Neural crest cell (in vitro differentiated cells): ENCODE results near the gene TMEM179B. TPM values are rescaled to one million over a fixed set of nuclear protein-coding genes. Genes with fewer than 3 reads are reported as not detected.
"Not testable (repeated sequence)": the region's sequence is repeated elsewhere in the genome, so short reads cannot be mapped to it uniquely, and the experiment has no call there.

Source experiments
- DNase-seq: peaks from one replicate; pipeline ENCODE4 v3.0.0; 2021; ENCODE audit warnings: low read depth, mixed read lengths, low spot score
- H3K27ac Mint-ChIP-seq: one replicate; pipeline ENCODE4 v1.8.0; 2021; ENCODE audit warnings: mild to moderate bottlenecking, mixed read lengths; ENCODE audit not compliant: unreplicated experiment
- H3K27me3 Mint-ChIP-seq: 2 replicates; pipeline ENCODE4 v1.8.0; 2021; ENCODE audit warnings: low read depth, mild to moderate bottlenecking, mixed read lengths
- H3K36me3 Mint-ChIP-seq: 2 replicates; pipeline ENCODE4 v1.8.0; 2021; ENCODE audit warnings: low read depth, mild to moderate bottlenecking, mixed read lengths
- H3K4me1 Mint-ChIP-seq: 2 replicates; pipeline ENCODE4 v1.8.0; 2021; ENCODE audit warnings: mixed read lengths
- H3K4me3 Mint-ChIP-seq: one replicate; pipeline ENCODE4 v1.8.0; 2021; ENCODE audit warnings: mild to moderate bottlenecking, mixed read lengths
- H3K9me3 Mint-ChIP-seq: 2 replicates; pipeline ENCODE4 v1.8.0; 2021; ENCODE audit warnings: mixed read lengths
- CTCF ChIP-seq: fragments of 200-600 bp; sonication (generic); conservative IDR thresholded peaks from 2 replicates; pipeline ENCODE4 v1.5.0; 2021; ENCODE audit warnings: antibody characterized with exemption, mild to moderate bottlenecking
- total RNA-seq: library from RNA; stranded (reverse); gene quantifications from 2 replicates; pipeline ENCODE4 v1.2.1, GENCODE V29; 2021

The TMEM179B gene
- total RNA-seq, 1 donor from 2014 or later = 20.0 TPM

DNA sequence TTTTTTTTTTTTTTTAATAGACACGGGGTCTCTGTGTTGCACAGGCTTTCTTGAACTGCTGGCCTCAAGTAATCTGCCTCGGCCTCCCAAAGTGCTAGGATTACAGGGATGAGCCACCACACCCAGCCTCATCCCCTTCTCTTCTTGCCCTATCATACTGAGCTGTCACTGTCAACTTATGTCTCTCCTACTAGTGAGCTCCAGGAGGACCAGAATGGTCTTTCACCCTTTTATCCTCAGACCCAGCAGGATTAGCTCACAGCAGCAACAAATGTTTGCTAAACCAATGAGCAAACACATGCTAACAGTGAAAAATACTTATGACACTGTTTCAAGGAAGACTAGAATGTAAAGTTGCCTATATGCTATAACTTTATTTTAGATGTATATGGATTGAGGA, 24.5 kb downstream of the TMEM179B start:
- Mint-ChIP-seq H3K4me1 (peaks cover under 1% of the 10 kb centered on the region), H3K27ac (no peak overlapping the region), H3K27me3 (no peaks in the 10 kb centered on the region), H3K36me3 (no peaks in the 10 kb centered on the region), H3K4me3 (peak overlapping the region; percentile 2), H3K9me3 (no peaks in the 10 kb centered on the region)
- DNase-seq = no peak
- no peak for TF ChIP-seq CTCF

GRCh38 chr11:62816557-62816956, 29.4 kb downstream of the TMEM179B start:
- no peaks in the 10 kb centered on the region for H3K27me3 Mint-ChIP-seq
- H3K9me3 Mint-ChIP-seq = no peaks in the 10 kb centered on the region
- H3K36me3 Mint-ChIP-seq = no peaks in the 10 kb centered on the region
- no peak for TF ChIP-seq CTCF
- H3K27ac Mint-ChIP-seq = no peak overlapping the region
- H3K4me1 Mint-ChIP-seq = no peaks in the 10 kb centered on the region
- H3K4me3 Mint-ChIP-seq = no peak overlapping the region
- DNase-seq = no peak

- H3K4me1 Mint-ChIP-seq = no peaks in the 10 kb centered on the region
- no peaks in the 10 kb centered on the region for H3K36me3 Mint-ChIP-seq
- no peaks in the 10 kb centered on the region for H3K27me3 Mint-ChIP-seq
- no peak overlapping the region for H3K4me3 Mint-ChIP-seq
- no peak overlapping the region for H3K27ac Mint-ChIP-seq
- no peak for TF ChIP-seq CTCF
- no peaks in the 10 kb centered on the region for H3K9me3 Mint-ChIP-seq
- DNase-seq = no peak
Observed at GRCh38 chr11:62817129-62817528, 29.9 kb downstream of the TMEM179B start.

DNA sequence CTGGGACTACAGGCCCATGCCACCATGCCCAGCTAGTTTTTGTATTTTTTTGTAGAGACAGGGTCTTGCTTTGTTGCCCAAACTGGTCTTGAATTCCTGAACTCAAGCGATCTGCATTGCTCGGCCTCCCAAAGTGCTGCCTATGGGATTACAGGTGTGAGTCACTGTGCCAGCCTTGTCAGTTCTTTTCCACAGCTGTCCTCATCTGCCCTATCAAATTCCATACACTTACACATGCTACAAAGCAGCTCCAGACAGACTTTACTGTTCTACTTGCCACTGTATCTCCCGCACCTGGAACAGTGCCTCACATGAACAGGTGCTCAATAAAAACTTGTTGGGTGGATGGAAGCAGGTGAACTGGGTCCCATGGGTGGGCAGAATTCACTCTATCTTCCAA, 36.5 kb downstream of the TMEM179B start:
- Mint-ChIP-seq H3K27me3 (no peaks in the 10 kb centered on the region), H3K9me3 (no peaks in the 10 kb centered on the region), H3K27ac (peak overlapping the region; percentile 71), H3K36me3 (peaks cover 11% of the 10 kb centered on the region), H3K4me3 (no peak overlapping the region), H3K4me1 (no peaks in the 10 kb centered on the region)
- no peak for TF ChIP-seq CTCF
- DNase-seq = no peak

- H3K27me3 Mint-ChIP-seq, H3K27ac Mint-ChIP-seq, H3K36me3 Mint-ChIP-seq, H3K9me3 Mint-ChIP-seq, DNase-seq, H3K4me3 Mint-ChIP-seq: not testable (repeated sequence)
- H3K4me1 Mint-ChIP-seq = peaks cover 22% of the 10 kb centered on the region
Observed at GRCh38 chr11:62828130-62828529, 40.9 kb downstream of the TMEM179B start.

DNA sequence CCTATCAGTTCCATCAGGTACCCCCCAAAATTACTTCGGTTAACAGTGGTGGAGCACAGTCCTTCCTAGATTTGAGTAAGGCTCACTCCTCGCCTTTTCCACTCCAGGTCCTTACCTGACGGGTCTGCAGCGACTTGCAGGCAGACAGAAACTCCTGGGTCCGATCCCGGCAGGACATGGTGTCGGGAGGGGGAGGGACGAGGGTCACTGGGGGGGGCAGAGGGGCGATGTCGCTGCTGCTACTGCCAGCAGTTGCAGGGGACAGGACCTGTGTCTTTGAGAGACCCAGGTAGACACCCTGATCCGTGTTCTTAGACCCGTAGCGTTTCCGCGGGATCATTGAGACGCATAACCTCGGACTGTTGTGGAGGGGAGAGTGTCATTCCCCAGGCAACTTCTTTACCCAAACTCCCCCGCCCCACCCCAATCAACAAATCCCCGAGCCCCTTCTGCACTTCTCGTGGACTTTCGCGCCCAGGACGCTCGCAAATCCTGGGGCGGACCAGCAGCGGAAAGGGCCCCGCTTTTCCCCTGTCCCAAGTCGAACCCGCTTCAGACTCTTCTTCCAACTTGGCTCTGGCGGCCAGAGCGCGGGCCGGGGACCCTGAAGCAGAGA, 43.8 kb downstream of the TMEM179B start:
- Mint-ChIP-seq H3K4me1 (peaks cover 22% of the 10 kb centered on the region), H3K27ac (peak overlapping the region; percentile 100), H3K27me3 (no peaks in the 10 kb centered on the region), H3K4me3 (peak overlapping the region; percentile 99), H3K36me3 (peaks cover 4% of the 10 kb centered on the region), H3K9me3 (no peaks in the 10 kb centered on the region)
- no peak for TF ChIP-seq CTCF
- no peak for DNase-seq
